HG03103 (cell line): ENCODE results near the gene MTERF4.

ENCODE experiments used
- ATAC-seq: cut with Tn5 transposase; IDR thresholded peaks from one replicate; pipeline ENCODE4 v1.9.1; 2021; ENCODE audit warnings: low read depth; ENCODE audit not compliant: unreplicated experiment

Gene MTERF4

GRCh38 chr2:241070811-241071676 lies 31.0 kb downstream of the MTERF4 start:
- ATAC-seq = no peak

- ATAC-seq = no peak
Measured at GRCh38 chr2:241070361-241070760, 31.7 kb downstream of the MTERF4 start.

GRCh38 chr2:241069821-241070281 lies 32.2 kb downstream of the MTERF4 start:
- ATAC-seq = no peak

GRCh38 chr2:241068942-241069810 lies 32.9 kb downstream of the MTERF4 start:
- ATAC-seq = no peak

- ATAC-seq = no peak
Measured at GRCh38 chr2:241068136-241068941, 33.7 kb downstream of the MTERF4 start.

GRCh38 chr2:241067501-241068135 lies 34.5 kb downstream of the MTERF4 start:
- ATAC-seq = no peak

- no peak for ATAC-seq
Measured at GRCh38 chr2:241066893-241067341, 35.2 kb downstream of the MTERF4 start.

- ATAC-seq = no peak
Measured at GRCh38 chr2:241066171-241066892, 35.8 kb downstream of the MTERF4 start.

- ATAC-seq = no peak
Measured at GRCh38 chr2:241065355-241065803, 36.7 kb downstream of the MTERF4 start.

- no peak for ATAC-seq
Measured at GRCh38 chr2:241064802-241065354, 37.2 kb downstream of the MTERF4 start.

- ATAC-seq = no peak
Measured at GRCh38 chr2:241064008-241064801, 37.9 kb downstream of the MTERF4 start.

GRCh38 chr2:241063587-241063986 lies 38.5 kb downstream of the MTERF4 start:
- no peak for ATAC-seq

GRCh38 chr2:241063093-241063551 lies 39.0 kb downstream of the MTERF4 start:
- no peak for ATAC-seq

GRCh38 chr2:241062389-241063092 lies 39.5 kb downstream of the MTERF4 start:
- ATAC-seq = no peak

GRCh38 chr2:241061275-241061674 lies 40.8 kb downstream of the MTERF4 start:
- ATAC-seq = no peak

- no peak for ATAC-seq
Measured at GRCh38 chr2:241053576-241054251, 48.4 kb downstream of the MTERF4 start.
